Neural progenitor cell (in vitro differentiated cells): ENCODE measurements around the gene CEP104. TPM values are rescaled to one million over a fixed set of nuclear protein-coding genes. Genes with fewer than 3 reads are reported as not detected.

ENCODE experiments used
- DNase-seq: peaks from one replicate; pipeline ENCODE4 v3.0.0-alpha.2; 2016; ENCODE audit warnings: low spot score
- H2AFZ ChIP-seq: fragments of 200-600 bp; sonication (generic); replicated peaks from 2 replicates; pipeline ENCODE4 v1.6.1; 2016; ENCODE audit warnings: antibody characterized with exemption
- H3F3A ChIP-seq: fragments of 200-600 bp; sonication (generic); 2 replicates; pipeline ENCODE4 v1.6.1; 2016; ENCODE audit warnings: antibody characterized with exemption, low read depth
- H3K27ac ChIP-seq: fragments of 200-600 bp; sonication (generic); 2 replicates; pipeline ENCODE4 v1.5.1; 2016; ENCODE audit warnings: mild to moderate bottlenecking
- H3K27me3 ChIP-seq: fragments of 200-600 bp; sonication (generic); 2 replicates; pipeline ENCODE4 v1.6.1; 2016; ENCODE audit warnings: mild to moderate bottlenecking, moderate library complexity
- H3K36me3 ChIP-seq: fragments of 200-600 bp; sonication (generic); 2 replicates; pipeline ENCODE4 v1.5.1; 2016
- H3K4me1 ChIP-seq: fragments of 200-600 bp; sonication (generic); 2 replicates; pipeline ENCODE4 v1.6.1; 2016; ENCODE audit warnings: mixed run types
- H3K4me2 ChIP-seq: fragments of 200-600 bp; sonication (generic); 2 replicates; pipeline ENCODE4 v1.6.1; 2016
- H3K4me3 ChIP-seq: fragments of 200-600 bp; sonication (generic); 2 replicates; pipeline ENCODE4 v1.5.1; 2016
- H3K79me2 ChIP-seq: fragments of 200-600 bp; sonication (generic); 2 replicates; pipeline ENCODE4 v1.6.1; 2016; ENCODE audit warnings: low read depth
- H3K9ac ChIP-seq: fragments of 200-600 bp; sonication (generic); 2 replicates; pipeline ENCODE4 v1.6.1; 2016
- H3K9me3 ChIP-seq: fragments of 200-600 bp; sonication (generic); 2 replicates; pipeline ENCODE4 v1.5.1; 2016; ENCODE audit warnings: low read depth
- H4K20me1 ChIP-seq: fragments of 200-600 bp; sonication (generic); 2 replicates; pipeline ENCODE4 v1.6.1; 2016; ENCODE audit warnings: low read depth
- H3K27ac Mint-ChIP-seq: 3 replicates; pipeline ENCODE4 v1.8.0; 2021; ENCODE audit warnings: mixed read lengths
- H3K27me3 Mint-ChIP-seq: 2 replicates; pipeline ENCODE4 v1.8.0; 2022; ENCODE audit warnings: low read depth, mild to moderate bottlenecking, inconsistent platforms, moderate library complexity, mixed read lengths; ENCODE audit not compliant: insufficient read depth
- H3K36me3 Mint-ChIP-seq: 3 replicates; pipeline ENCODE4 v1.8.0; 2021; ENCODE audit warnings: mixed read lengths
- H3K4me1 Mint-ChIP-seq: 3 replicates; pipeline ENCODE4 v1.8.0; 2021; ENCODE audit warnings: mixed read lengths
- H3K4me3 Mint-ChIP-seq: 3 replicates; pipeline ENCODE4 v1.8.0; 2021; ENCODE audit warnings: mild to moderate bottlenecking, moderate library complexity, mixed read lengths
- H3K9me3 Mint-ChIP-seq: 3 replicates; pipeline ENCODE4 v1.8.0; 2020; ENCODE audit warnings: mixed read lengths
- CTCF ChIP-seq: fragments of 200-600 bp; sonication (generic); IDR thresholded peaks from 2 replicates; pipeline ENCODE4 v1.5.1; 2017; ENCODE audit warnings: antibody characterized with exemption, mild to moderate bottlenecking
- EZH2 ChIP-seq: fragments of 200-600 bp; sonication (generic); IDR thresholded peaks from 2 replicates; pipeline ENCODE4 v1.6.1; 2017; ENCODE audit warnings: antibody characterized with exemption, mild to moderate bottlenecking, moderate library complexity
- EZH2phosphoT487 ChIP-seq: fragments of 200-600 bp; sonication (generic); IDR thresholded peaks from 2 replicates; pipeline ENCODE4 v1.6.1; 2017; ENCODE audit warnings: antibody characterized with exemption
- total RNA-seq: library from RNA; depleted of rRNA; stranded (reverse); fragments of >200 nt; gene quantifications from 2 replicates; pipeline ENCODE4 v1.2.3, GENCODE V29; 2015; ENCODE audit warnings: low replicate concordance

The CEP104 gene
- total RNA-seq, 1 donor from 2014 or later, result 12.9 TPM

DNA sequence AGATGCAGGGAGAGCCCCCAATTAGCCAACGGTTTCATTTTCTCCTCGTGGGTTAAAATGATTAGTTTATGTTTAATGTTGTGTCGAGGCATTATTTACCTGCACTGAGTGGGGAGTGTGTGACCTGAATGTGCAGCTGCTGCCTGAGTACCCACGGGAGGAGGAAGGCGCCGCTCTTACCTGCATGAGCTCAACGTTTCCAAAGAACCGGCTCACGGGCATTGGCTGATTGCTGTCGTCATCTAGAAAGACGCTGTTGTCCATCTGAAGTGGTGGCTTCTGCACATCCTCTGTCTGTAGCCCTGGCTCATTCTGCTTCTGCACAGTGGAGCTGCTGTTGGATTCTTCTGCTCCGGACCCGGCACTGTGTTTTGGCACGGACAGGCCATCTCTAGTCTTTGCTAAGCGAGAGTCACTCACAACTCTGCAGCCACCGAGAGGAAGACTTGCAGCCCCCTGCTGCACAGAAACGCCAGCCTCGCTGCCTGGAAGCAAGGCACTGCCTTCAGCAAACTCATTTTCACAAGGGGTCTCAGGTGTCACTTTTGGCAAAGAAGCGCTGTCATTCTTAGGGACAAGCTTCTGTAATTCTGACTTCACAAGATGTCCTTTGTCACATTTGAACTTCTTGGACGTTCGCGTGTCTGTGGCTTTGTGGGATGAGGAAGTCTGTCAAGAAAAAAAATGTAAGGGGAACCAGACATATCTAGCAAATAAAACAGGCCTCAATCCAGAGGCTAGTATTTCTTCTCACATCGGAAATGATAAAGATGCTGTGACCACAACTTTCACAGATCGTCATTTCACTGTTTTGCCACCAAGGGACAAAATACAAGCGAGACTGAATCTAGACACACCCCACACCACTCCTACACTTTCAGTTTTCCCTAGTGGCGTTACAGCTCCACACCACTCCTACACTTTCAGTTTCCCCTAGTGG is 33.6 kb upstream of the CEP104 start:
- Histone ChIP-seq H3K9me3 (no peaks in the 10 kb centered on the region), H3K27ac (no peak overlapping the region), H3K79me2 (peaks cover 30% of the 10 kb centered on the region), H3K4me3 (no peak overlapping the region), H3K27me3 (no peaks in the 10 kb centered on the region), H3K36me3 (no peaks in the 10 kb centered on the region), H3F3A (no peaks in the 10 kb centered on the region), H2AFZ (no peak overlapping the region), H3K4me2 (no peak overlapping the region), H3K4me1 (no peaks in the 10 kb centered on the region), H4K20me1 (peaks cover 7% of the 10 kb centered on the region), H3K9ac (no peak overlapping the region)
- Mint-ChIP-seq H3K36me3 (peaks cover 30% of the 10 kb centered on the region), H3K4me1 (no peaks in the 10 kb centered on the region), H3K4me3 (no peak overlapping the region), H3K27ac (no peak overlapping the region), H3K9me3 (no peaks in the 10 kb centered on the region), H3K27me3 (peaks cover 2% of the 10 kb centered on the region)
- TF ChIP-seq EZH2phosphoT487, result no peak
- TF ChIP-seq CTCF, result no peak
- no peak for TF ChIP-seq EZH2
- DNase-seq, result no peak

DNA sequence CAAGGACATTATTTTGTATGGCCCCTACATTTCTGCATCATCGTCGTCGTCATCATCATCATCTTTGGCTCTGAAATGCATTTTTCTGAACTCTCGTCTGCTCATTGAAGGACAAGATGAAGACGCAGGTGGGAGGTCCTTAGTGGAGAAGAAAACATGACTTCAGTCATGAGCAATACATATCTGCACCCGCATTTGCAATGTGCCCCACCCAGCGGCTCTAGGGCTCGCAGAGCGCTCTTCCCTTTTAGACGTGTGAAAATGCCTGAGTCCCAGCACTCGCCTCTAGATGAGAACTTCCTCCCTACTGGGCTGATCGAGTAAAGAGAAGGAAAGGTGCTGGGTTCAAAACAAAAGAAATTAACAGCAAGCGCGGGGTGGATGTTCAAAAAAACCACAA is 32.9 kb upstream of the CEP104 start:
- Histone ChIP-seq H3K9ac (no peak overlapping the region), H3K4me1 (no peaks in the 10 kb centered on the region), H3K79me2 (peaks cover 22% of the 10 kb centered on the region), H3K4me2 (no peak overlapping the region), H3F3A (no peaks in the 10 kb centered on the region), H3K9me3 (no peaks in the 10 kb centered on the region), H3K36me3 (no peaks in the 10 kb centered on the region), H3K4me3 (no peak overlapping the region), H3K27me3 (no peaks in the 10 kb centered on the region), H4K20me1 (peaks cover 7% of the 10 kb centered on the region), H2AFZ (no peak overlapping the region), H3K27ac (no peak overlapping the region)
- DNase-seq, result no peak
- no peak overlapping the region for H3K4me3 Mint-ChIP-seq
- peaks cover 2% of the 10 kb centered on the region for H3K27me3 Mint-ChIP-seq
- H3K4me1 Mint-ChIP-seq, result no peaks in the 10 kb centered on the region
- TF ChIP-seq CTCF (no peak), EZH2phosphoT487 (no peak), EZH2 (no peak)
- no peak overlapping the region for H3K27ac Mint-ChIP-seq
- H3K9me3 Mint-ChIP-seq, result no peaks in the 10 kb centered on the region
- H3K36me3 Mint-ChIP-seq, result peaks cover 32% of the 10 kb centered on the region

DNA sequence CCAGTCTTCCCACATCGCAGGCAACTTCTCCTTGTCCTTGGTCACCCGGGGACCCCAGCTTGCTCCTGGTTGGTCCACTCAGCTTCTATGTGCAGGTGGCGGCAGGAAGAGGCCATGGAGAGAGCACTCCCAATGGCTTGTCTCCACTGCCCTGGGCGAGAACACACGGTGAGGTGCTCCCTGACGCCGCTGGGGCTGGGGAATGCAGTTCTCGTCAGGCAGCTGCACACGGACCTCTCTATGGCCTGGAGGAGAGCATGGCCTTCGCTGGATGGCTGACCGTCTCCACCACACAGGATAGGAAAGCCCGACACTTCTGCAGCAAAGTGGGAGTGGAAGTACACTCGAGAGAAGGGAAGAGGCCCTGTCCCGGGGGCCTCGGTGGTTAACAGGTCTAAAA is 31.3 kb upstream of the CEP104 start:
- H3K36me3 Mint-ChIP-seq, result peaks cover 33% of the 10 kb centered on the region

More for the DNA sequence above, 31.3 kb upstream of the CEP104 start:
- Histone ChIP-seq H3K9ac (no peak overlapping the region), H3F3A (no peaks in the 10 kb centered on the region), H3K27me3 (no peaks in the 10 kb centered on the region), H3K9me3 (no peaks in the 10 kb centered on the region), H3K36me3 (no peaks in the 10 kb centered on the region), H3K4me2 (no peak overlapping the region), H4K20me1 (peaks cover 5% of the 10 kb centered on the region), H3K79me2 (peaks cover 8% of the 10 kb centered on the region), H2AFZ (no peak overlapping the region), H3K4me3 (no peak overlapping the region), H3K27ac (no peak overlapping the region), H3K4me1 (no peaks in the 10 kb centered on the region)
- no peak overlapping the region for H3K27ac Mint-ChIP-seq
- TF ChIP-seq EZH2 (no peak), EZH2phosphoT487 (no peak), CTCF (no peak)
- H3K4me3 Mint-ChIP-seq, result no peak overlapping the region
- H3K27me3 Mint-ChIP-seq, result peaks cover 2% of the 10 kb centered on the region
- DNase-seq, result no peak
- no peaks in the 10 kb centered on the region for H3K9me3 Mint-ChIP-seq
- no peaks in the 10 kb centered on the region for H3K4me1 Mint-ChIP-seq
